PC-3 (cell line): ENCODE data around the gene MPO.

ENCODE experiments used
- CTCF ChIP-seq: fragments of 300-600 bp; sonication (generic); conservative IDR thresholded peaks from 2 replicates; pipeline ENCODE4 v1.5.1; 2017; ENCODE audit warnings: antibody characterized with exemption, low read depth, mild to moderate bottlenecking, low read length
- EZH2 ChIP-seq: fragments of 300-600 bp; sonication (generic); IDR thresholded peaks from one replicate; pipeline ENCODE4 v1.6.1; 2017; ENCODE audit warnings: antibody characterized with exemption, mild to moderate bottlenecking, low read length; ENCODE audit not compliant: unreplicated experiment

- TF ChIP-seq CTCF (no peak), EZH2 (no peak)
These were observed 44.6 kb upstream of the MPO start for GRCh38 chr17:58325289-58325726.
